GM18511 (cell line): Measurements from ENCODE around the gene IGSF9B.

ENCODE experiments used
- ATAC-seq: cut with Tn5 transposase; IDR thresholded peaks from one replicate; pipeline ENCODE4 v1.9.1; 2021; ENCODE audit warnings: mild to moderate bottlenecking, moderate library complexity; ENCODE audit not compliant: unreplicated experiment

The IGSF9B gene

GRCh38 chr11:133872160-133872559 is 84.6 kb downstream of the IGSF9B start:
- ATAC-seq: no peak

GRCh38 chr11:133867456-133867855 is 89.3 kb downstream of the IGSF9B start:
- no peak for ATAC-seq

- no peak for ATAC-seq
These were observed 91.3 kb downstream of the IGSF9B start for GRCh38 chr11:133865466-133865865.

GRCh38 chr11:133864756-133865155 is 92.0 kb downstream of the IGSF9B start:
- ATAC-seq: no peak

GRCh38 chr11:133860151-133860550 is 96.6 kb downstream of the IGSF9B start:
- ATAC-seq: no peak
